ENCODE results near the gene TNK1.
"Not testable (repeated sequence)": the region's sequence is repeated elsewhere in the genome, so short reads cannot be mapped to it uniquely, and the experiment has no call there.

Gene TNK1

GRCh38 chr17:7363311-7363710 lies 17.6 kb upstream of the TNK1 start:
- Histone ChIP-seq H3K36me3 (no peaks in the 10 kb centered on the region), H3K4me1 (no peaks in the 10 kb centered on the region), H3K4me3 (ENCODE audit: low read depth, low read length) (no peak overlapping the region), H3K9me3 (no peaks in the 10 kb centered on the region), H3K27me3 (no peaks in the 10 kb centered on the region)
- no peak for DNase-seq
- TF ChIP-seq, protein P1, sequence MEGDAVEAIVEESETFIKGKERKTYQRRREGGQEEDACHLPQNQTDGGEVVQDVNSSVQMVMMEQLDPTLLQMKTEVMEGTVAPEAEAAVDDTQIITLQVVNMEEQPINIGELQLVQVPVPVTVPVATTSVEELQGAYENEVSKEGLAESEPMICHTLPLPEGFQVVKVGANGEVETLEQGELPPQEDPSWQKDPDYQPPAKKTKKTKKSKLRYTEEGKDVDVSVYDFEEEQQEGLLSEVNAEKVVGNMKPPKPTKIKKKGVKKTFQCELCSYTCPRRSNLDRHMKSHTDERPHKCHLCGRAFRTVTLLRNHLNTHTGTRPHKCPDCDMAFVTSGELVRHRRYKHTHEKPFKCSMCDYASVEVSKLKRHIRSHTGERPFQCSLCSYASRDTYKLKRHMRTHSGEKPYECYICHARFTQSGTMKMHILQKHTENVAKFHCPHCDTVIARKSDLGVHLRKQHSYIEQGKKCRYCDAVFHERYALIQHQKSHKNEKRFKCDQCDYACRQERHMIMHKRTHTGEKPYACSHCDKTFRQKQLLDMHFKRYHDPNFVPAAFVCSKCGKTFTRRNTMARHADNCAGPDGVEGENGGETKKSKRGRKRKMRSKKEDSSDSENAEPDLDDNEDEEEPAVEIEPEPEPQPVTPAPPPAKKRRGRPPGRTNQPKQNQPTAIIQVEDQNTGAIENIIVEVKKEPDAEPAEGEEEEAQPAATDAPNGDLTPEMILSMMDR (IDR thresholded peaks at IDR 0.05; ENCODE audit: low read depth, low read length) = no peak

GRCh38 chr17:7365963-7366362 lies 14.9 kb upstream of the TNK1 start:
- not testable (repeated sequence) for H3K4me1 ChIP-seq; H3K9me3 ChIP-seq; H3K4me3 ChIP-seq (ENCODE audit: low read depth, low read length); H3K36me3 ChIP-seq; DNase-seq; H3K27me3 ChIP-seq

DNA sequence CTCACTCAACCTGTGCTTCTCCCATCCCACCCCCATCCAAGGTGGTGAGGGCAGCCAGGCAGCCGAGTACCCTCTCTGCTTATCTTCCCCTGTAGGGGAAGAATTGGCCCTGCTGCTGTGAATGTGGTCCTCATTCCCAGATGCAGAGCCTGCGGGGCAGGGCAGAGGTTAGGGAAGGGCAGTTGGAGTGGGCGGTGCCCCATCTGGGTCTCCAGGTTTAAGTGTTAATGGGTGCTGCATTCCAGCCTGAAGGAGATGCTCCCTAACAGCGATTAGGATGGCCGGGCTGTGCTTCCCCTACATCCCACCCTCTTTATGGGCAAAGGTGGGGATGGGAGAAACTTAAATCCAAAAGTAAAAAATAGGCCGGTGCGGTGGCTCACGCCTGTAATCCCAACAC lies 13.8 kb upstream of the TNK1 start:
- no peaks in the 10 kb centered on the region for H3K9me3 ChIP-seq
- TF ChIP-seq, protein P1 (IDR thresholded peaks at IDR 0.05; ENCODE audit: low read depth, low read length) = no peak
- no peaks in the 10 kb centered on the region for H3K4me1 ChIP-seq
- no peak for DNase-seq
- no peaks in the 10 kb centered on the region for H3K36me3 ChIP-seq
- no peaks in the 10 kb centered on the region for H3K27me3 ChIP-seq
- no peak overlapping the region for H3K4me3 ChIP-seq (ENCODE audit: low read depth, low read length)

GRCh38 chr17:7367918-7368598 lies 12.8 kb upstream of the TNK1 start:
- no peaks in the 10 kb centered on the region for H3K4me1 ChIP-seq
- TF ChIP-seq, protein P1 (IDR thresholded peaks at IDR 0.05; ENCODE audit: low read depth, low read length) = no peak
- no peaks in the 10 kb centered on the region for H3K36me3 ChIP-seq
- H3K9me3 ChIP-seq = no peaks in the 10 kb centered on the region
- H3K27me3 ChIP-seq = no peaks in the 10 kb centered on the region
- no peak for DNase-seq
- no peak overlapping the region for H3K4me3 ChIP-seq (ENCODE audit: low read depth, low read length)

DNA sequence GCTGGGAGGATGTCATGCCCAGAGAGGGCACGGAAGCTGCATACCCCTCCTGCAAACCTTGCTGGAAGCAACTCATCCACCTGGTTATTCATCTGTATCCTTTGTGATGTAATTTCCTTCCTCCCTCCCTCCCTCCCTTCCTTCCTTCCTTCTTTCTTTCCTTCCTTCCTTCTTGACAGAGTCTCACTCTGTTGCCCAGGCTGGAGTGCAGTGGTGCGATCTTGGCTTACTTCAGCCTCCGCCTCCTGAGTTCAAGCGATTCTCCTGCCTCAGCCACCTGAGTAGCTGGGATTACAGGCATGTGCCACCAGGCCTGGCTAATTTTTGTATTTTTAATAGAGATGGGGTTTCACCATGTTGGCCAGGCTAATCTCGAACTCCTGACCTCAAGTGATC lies 12.3 kb upstream of the TNK1 start:
- H3K36me3 ChIP-seq; DNase-seq; H3K4me3 ChIP-seq (ENCODE audit: low read depth, low read length); H3K9me3 ChIP-seq; H3K4me1 ChIP-seq; H3K27me3 ChIP-seq: not testable (repeated sequence)

DNA sequence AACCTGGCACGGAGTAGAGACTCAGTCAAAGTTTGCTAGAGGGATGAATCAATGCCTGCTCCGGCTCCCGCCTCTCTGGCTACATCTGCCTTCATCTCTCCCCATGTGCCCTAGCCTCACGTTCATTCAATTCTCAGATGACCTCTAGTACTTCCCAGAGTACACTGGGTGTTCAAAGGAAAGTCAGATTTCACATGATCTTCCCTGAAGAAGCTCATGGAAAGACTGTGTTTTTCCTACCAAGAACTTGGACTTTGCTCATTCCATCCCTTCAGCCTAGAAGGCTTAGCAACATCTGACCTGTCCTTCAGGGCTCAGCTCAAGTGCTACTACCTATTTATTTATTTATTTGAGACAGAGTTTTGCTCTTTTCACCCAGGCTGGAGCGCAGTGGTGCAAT lies 11.1 kb upstream of the TNK1 start:
- Histone ChIP-seq H3K36me3 (no peaks in the 10 kb centered on the region), H3K9me3 (no peaks in the 10 kb centered on the region), H3K4me1 (no peaks in the 10 kb centered on the region), H3K4me3 (ENCODE audit: low read depth, low read length) (no peak overlapping the region), H3K27me3 (no peaks in the 10 kb centered on the region)
- TF ChIP-seq, protein P1 (IDR thresholded peaks at IDR 0.05; ENCODE audit: low read depth, low read length) = no peak
- DNase-seq = no peak

DNA sequence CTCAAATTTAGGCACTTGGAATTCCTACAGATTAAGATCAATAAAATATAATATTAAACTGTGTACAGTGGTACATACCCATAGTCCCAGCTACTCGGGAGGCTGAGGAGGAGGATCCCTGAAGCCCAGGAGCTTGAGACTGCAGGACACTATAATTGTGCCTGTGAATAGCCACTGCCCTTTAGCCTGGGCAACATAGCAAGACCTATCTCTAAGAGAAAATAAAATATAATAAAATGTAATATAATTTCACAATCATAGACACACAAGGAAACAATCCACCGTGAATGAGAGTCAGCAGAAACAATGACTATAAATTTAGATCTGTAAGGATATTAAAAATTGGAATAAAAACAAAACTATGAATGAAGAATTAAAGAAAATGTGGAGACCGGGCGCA lies 10.0 kb upstream of the TNK1 start:
- Histone ChIP-seq H3K4me1 (no peaks in the 10 kb centered on the region), H3K9me3 (no peaks in the 10 kb centered on the region), H3K36me3 (no peaks in the 10 kb centered on the region), H3K4me3 (ENCODE audit: low read depth, low read length) (no peak overlapping the region), H3K27me3 (no peaks in the 10 kb centered on the region)
- DNase-seq = no peak
- TF ChIP-seq, protein P1 (IDR thresholded peaks at IDR 0.05; ENCODE audit: low read depth, low read length) = no peak
